Fibroblast of villous mesenchyme (primary cell): ENCODE results near the gene NSMCE3. TPM values are rescaled to one million over a fixed set of nuclear protein-coding genes. Genes with fewer than 3 reads are reported as not detected.

Experiments used
- DNase-seq: peaks from one replicate; pipeline ENCODE4 v3.0.0-alpha.2; 2010; ENCODE audit warnings: low read depth
- H3K4me3 ChIP-seq: 2 replicates; pipeline ENCODE4 v1.5.1; 2011; ENCODE audit warnings: low read depth, mild to moderate bottlenecking, low read length
- total RNA-seq: library from RNA; depleted of rRNA; stranded (reverse); fragments of >200 nt; gene quantifications from 2 replicates; pipeline ENCODE4 v1.2.3, GENCODE V29; 2012
- TF ChIP-seq, protein P1 (sequence below): IDR thresholded peaks from 2 replicates; pipeline ENCODE4 v1.5.1; 2012; ENCODE audit warnings: low read depth, mild to moderate bottlenecking, low read length; ENCODE audit not compliant: insufficient read depth

The NSMCE3 gene
- total RNA-seq, result 9.3 and 9.9 TPM in 2 replicates

DNA sequence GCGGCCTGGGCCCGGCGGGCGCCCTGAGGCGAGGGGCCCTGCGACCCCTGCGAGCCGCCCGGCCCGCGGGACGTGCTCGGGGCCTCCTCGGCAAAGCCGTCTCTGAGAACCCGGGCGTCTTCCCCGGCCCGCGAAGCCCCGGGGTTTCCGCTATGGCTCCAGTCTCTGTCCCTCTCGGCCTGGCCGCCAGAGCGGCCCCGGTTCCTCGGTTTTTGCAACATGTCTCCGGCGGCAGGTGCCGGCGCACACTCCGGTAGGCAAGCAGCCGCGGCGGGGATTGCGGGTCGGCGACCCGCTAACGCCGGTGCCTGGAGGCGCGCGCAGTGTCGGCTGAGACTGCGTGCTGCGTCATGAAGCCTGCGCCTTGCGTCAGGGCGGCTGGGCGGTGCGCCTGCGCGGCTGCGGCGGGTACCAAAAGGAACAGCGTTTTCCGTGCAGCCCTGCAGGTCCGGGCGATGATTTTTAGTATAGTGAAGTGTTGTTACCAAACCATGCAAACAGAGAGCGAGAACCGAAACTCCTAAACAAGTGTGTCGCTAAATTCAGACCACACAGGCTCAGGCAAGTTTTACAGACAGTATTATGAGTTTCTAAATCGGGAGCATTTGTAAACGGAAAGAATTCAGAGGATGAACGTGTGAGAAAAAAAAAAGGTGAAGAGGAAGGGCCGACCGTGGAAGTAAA, at the start of gene NSMCE3:
Gene NSMCE3, minus strand, starts transcription at position 338 of the 684 bp plus-strand sequence. Its CDS starts 117 bp downstream, at position 221.
- DNase-seq, result peak; percentile 89

DNA sequence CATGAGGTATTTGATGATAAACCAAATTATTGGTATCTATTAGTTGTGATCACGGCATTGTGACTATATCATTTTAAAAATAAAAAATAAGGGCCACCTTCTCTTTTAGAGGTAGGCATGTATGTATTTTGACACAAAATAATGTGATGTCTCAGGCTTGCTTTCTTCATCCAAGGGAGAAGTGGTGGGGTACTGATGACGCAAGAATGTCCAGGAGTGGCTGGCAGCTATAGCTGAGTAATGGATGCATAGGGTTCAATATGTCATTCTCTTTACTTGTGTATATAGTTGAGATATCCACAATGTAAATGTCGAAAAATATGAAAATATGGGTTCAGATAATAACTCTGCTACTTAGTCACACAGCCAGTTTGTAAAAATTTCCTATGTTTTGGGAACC, 46.8 kb upstream of the NSMCE3 start:
- no peak overlapping the region for H3K4me3 ChIP-seq
- DNase-seq, result no peak
- TF ChIP-seq, protein P1, sequence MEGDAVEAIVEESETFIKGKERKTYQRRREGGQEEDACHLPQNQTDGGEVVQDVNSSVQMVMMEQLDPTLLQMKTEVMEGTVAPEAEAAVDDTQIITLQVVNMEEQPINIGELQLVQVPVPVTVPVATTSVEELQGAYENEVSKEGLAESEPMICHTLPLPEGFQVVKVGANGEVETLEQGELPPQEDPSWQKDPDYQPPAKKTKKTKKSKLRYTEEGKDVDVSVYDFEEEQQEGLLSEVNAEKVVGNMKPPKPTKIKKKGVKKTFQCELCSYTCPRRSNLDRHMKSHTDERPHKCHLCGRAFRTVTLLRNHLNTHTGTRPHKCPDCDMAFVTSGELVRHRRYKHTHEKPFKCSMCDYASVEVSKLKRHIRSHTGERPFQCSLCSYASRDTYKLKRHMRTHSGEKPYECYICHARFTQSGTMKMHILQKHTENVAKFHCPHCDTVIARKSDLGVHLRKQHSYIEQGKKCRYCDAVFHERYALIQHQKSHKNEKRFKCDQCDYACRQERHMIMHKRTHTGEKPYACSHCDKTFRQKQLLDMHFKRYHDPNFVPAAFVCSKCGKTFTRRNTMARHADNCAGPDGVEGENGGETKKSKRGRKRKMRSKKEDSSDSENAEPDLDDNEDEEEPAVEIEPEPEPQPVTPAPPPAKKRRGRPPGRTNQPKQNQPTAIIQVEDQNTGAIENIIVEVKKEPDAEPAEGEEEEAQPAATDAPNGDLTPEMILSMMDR, result no peak

More for the DNA sequence above, at the start of gene NSMCE3:
- peak within 1 kb of the TSS; percentile 83 for H3K4me3 ChIP-seq
- TF ChIP-seq, protein P1, result no peak

DNA sequence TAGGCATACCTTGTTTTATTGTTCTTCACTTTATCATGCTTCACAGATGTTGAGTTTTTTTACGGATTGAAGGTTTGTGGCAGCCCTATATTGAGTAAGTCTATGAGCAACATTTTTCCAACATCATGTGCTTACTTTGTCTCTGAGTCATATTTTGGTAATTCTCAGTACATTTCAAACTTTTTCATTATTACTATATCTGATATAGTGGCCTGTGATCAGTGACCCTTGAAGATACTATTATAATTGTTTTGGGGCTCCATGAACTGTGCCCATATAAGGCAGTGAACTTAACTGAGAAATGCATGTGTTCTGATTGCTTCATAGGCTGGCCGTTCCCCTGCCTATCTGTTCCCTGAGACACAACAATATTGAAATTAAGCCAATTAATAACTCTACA, 42.8 kb upstream of the NSMCE3 start:
- TF ChIP-seq, protein P1, result no peak
- no peak for DNase-seq

DNA sequence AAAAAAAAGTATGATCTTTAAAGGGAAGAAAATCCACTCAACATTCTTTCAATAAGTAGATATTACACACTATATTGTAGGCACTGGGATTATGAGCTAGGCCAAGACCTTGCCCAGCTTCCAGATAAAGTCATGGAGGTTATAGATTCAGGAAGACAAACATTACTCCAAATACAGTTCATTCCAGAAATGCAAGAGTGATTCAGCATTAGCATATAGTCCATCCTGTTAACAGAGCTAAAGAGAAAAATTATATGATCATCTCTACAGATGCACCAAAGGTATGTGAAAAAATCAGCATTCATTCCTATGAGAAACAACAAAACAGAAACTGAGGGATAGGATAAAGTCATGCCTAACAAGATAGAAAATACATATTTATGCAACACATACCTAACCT, 42.1 kb upstream of the NSMCE3 start:
- no peak overlapping the region for H3K4me3 ChIP-seq
- DNase-seq, result no peak
- TF ChIP-seq, protein P1, result no peak

More for the DNA sequence above, 42.8 kb upstream of the NSMCE3 start:
- H3K4me3 ChIP-seq, result no peak overlapping the region

DNA sequence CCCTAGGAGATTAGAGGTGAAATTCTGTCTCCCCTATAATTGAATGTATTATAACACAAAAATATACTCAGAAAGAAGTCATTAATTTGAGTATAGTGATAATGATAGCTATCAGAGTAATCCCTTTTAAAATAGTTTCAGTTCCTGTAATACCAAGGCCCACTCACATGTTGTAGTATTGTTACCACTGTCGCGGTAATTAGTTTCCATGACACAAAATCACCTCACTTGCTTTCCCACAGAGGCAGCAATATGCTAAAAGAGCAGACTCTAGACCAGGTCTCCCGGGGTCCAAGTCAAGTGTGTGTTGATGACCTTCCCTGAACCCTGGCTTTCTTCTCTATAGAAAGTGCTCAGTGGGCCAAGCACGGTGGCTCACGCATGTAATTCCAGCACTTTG, 39.5 kb upstream of the NSMCE3 start:
- no peak for DNase-seq
- no peak overlapping the region for H3K4me3 ChIP-seq
- TF ChIP-seq, protein P1, result no peak

DNA sequence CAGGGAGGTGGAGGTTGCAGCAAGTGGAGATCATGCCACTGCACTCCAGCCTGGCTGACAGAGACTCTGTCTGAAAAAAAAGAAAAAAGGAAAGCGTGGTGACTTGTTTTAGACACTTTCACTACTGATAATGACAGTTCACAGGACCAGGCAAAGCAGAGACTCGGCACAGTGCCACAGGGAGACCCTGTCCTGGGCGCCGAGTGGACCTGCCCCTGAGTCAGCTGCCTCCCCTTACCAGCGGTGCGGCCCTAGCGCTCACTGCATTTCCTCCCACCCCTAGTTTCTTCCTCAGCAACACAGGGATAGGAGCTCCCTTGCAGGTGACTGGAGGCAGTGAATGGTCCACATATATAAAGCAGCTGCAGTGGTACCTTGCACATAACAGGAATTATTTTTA, 38.7 kb upstream of the NSMCE3 start:
- H3K4me3 ChIP-seq, result no peak overlapping the region
- DNase-seq, result no peak
- TF ChIP-seq, protein P1, result no peak

DNA sequence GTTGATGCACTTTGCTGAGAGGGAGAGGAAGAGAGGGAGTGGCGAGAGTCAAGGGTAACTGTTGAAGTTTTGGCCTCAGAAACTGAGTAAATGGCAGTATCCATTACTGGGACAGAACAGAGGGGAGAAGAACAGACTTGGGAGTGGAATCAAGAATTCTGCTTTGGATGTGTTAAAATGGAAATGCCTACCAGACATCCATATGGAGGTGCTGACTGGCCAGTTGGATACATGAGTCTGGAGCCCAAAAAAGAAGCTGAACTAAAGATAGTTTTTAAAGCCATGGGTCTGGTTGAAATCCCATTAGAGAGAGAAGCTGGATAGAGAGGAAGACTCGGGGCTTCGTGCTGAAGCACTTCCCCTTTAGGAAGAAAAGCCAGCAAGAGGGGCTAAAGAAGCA, 35.9 kb upstream of the NSMCE3 start:
- DNase-seq, result no peak
- TF ChIP-seq, protein P1, result no peak

More for the DNA sequence above, 35.9 kb upstream of the NSMCE3 start:
- H3K4me3 ChIP-seq, result no peak overlapping the region
